ENCODE measurements around the gene NBEAL2.

NBEAL2 gene

DNA sequence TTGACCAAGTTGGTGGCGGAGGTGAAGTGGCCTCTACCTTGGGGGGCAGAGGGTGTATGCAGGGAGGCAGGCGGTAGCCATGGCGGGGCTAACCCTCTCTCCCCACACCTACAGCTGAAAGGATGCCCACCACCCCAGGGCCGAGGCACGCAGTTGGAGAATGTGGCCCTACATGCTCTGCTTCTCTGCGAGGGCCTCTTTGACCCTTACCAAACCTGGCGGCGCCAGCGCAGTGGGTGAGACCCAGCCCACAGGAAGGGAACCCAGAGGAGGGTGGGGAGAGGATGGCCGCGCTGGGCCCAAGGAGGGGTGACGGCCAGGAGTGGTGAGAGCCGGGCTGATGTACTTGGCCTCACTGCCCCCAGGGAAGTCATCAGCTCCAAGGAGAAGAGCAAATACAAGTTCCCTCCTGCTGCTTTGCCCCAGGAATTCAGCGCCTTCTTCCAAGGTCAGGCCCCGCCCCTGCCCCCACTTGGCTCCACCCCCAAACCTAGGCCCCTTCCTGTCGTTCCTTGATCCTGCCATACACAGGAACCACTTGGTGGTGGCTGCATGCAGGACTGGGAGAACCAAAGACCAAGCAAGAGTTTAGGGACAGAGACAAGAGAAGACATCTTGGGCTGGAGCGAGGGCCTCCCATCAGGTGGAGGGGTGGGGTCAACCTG lies 9.8 kb downstream of the NBEAL2 start:
- no peak for DNase-seq

DNA sequence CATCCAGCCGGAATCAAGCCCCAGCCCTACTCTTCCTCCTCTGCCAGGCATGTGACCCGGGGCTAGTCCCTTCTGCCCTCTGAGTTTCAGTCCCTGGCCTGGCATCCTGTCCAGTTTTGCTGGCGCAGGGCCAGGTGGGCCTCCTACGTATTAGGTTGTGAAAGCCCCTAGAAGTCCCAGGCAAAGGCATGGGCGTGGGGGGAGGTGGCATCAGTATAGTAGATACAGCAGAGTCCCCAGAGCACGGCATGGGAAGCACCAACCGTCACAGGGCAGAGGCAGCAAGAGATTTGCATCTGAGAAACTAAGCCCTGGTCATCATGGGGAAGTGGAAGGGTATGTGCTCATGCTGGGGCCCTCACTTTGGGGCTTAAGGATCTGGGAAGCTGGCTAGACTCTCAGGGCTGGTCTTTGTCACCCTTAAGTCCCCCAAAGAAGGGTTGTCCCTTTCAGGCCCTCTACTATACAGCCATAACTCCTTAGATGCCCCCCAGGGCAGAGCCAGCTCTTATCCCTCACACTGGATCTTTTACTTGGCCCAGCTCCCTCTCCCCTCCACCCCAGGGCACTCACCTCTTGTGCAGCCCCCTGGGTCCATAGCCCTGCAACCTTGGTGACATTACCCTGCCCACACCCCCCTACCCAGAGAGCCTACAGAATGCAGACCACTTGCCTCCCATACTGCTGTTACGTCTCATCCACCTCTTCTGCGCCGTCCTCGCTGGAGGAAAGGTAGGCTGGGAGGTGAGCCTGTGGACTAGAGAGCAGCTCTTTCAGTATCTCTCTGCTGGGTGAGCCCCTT lies 11.3 kb downstream of the NBEAL2 start:
- no peak for DNase-seq

DNA sequence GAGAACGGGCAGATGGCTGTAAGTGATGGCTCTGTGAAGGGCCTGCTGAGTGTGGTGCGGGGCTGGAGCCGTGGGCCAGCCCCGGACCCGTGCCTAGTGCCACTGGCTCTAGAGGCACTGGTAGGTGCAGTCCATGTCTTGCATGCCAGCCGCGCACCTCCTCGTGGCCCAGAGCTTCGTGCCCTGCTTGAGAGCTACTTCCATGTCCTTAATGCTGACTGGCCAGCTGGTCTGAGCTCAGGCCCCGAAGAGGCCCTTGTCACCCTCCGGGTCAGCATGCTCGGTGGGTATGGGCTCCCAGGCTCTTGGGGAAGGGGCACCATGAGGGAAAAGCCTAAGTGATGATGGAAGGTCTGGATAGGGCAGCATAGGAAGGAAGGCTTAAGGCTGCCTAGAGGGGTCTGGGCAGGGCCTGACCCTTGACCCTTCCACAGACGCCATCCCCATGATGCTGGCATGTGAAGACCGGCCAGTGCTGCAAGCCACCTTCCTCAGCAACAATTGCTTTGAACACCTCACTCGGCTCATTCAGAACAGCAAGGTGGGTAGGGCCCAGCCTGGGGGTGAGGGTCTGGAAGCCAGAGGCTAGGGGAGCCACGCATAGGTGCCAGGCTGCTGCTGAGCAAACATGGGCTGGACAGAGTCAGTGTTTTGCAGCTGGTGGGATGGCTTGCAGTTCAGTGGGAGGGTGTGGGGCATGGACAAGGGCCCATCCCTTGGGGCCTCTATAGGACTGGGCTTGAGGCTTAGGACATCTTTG lies 12.1 kb downstream of the NBEAL2 start:
- no peak for DNase-seq

DNA sequence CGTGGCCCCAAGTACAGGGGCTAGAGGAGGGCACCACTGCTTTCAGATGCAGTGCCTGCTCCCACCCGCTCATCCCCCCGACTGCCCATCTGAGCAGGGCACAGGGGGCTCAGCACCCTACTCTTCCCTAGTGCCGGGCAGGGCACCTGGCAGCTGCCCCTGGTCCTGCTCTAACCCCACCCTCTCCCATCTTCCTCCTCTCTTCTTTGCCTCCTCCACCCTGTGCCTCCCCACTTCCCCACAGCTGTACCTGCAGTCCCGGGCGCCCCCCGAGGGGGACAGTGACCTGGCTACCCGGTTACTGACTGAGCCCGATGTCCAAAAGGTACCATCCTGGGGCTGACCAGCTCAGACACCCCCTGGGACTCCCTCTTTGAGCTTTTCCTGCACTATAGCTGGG lies 12.8 kb downstream of the NBEAL2 start:
- no peak for DNase-seq

DNA sequence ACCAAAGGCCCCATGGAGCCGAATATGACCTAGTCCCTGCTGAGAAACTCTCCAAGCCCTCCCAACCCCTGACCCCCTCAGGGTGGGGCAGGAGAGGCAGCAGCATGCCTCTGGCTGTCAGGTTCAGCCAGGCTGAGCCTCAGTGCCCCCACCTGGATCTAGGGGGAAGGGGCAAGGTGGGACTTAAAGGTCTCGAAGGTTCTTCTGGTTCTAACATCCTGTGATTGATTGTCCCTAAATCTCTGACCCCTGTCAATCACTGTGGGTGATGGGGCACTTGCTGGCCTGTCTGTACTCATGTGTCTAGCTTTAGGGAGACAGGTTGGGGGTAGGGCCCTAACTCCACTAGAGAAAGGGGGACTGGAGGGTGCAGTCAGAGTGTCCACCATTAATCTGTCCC lies 13.8 kb downstream of the NBEAL2 start:
- no peak for DNase-seq

DNA sequence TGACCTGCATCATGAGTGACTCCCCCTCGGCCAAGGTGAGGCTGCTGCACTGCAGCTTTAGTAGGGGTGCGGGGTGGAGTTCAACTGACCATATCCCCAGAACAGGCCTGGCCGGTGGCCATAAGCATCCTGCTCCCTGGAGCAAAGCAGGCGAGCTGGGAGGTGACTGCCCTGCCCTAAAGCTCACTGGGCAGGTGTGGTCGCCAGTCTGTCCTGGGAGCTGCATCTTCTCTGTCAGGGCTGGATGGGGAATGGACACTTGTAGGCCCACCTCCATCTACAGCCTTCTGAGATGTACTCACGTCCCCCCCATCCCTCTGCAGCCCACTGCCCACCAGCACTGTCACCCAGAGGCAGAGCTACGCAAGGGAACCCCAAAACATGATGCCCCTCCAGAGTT lies 14.5 kb downstream of the NBEAL2 start:
- no peak for DNase-seq

DNA sequence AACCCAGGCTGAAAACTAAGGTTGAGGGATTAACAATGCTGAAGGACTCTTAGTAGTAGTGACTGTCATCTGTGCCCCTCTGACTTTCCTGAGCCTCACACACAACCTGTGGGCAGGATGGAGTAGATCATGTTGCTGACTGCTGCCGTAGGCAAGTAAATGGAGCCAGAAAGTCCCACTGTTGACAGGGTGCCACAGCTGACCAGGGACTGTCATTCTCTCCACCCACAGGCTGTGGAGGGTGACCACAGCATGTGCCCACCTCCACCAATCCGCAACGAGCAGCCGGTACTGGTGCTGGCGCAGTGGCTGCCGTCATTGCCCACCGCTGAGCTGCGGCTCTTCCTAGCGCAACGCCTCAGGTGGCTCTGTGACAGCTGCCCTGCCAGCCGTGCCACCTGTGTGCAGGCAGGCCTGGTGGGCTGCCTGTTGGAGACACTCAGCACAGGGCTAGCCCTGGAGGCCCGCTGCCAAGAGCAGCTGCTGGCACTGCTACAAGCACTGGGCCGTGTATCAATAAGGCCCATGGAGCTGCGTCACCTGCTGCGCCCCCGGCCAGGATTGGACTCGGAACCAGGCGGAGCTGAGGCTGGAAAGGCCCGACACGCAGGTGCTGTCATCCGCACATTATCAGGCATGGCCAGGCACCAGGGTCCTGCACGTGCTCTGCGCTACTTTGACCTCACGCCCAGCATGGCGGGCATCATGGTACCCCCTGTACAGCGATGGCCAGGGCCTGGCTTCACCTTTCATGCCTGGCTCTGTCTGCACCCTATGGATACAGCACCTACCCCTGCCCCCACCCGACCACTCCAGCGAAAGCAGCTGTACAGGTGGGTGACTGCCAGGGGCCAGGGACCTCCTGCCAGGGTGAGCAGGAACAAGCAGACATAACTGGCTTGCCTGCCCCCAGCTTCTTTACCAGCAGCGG lies 15.6 kb downstream of the NBEAL2 start:
- DNase-seq, result no peak

DNA sequence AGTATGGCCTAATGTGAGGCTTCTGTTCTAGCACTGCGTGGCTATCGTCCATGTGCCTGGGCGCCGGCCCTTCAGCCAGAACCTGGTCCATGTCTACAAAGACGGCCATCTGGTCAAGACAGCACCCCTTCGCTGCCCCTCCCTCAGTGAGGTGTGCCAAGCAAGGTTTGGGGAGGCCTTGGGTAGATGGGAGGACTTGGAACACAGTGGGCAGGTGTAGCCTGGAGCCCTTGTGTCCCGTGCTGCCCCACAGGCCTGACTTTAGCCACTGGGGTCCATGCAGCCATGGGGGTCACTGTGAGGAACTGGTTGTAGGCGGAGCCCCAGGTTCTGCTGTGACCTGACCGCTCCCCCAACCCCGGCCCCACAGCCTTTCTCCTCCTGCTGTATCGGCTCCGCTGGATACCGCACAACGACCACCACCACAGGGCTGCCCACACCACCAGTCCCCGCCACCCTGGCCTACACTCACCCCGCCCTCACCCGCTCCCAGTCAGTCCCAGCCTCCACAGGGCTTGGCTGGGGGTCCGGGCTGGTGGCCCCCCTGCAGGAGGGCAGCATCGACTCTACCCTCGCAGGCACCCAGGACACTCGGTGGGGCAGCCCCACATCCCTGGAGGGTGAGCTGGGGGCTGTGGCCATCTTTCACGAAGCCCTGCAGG lies 16.6 kb downstream of the NBEAL2 start:
- DNase-seq, result no peak

DNA sequence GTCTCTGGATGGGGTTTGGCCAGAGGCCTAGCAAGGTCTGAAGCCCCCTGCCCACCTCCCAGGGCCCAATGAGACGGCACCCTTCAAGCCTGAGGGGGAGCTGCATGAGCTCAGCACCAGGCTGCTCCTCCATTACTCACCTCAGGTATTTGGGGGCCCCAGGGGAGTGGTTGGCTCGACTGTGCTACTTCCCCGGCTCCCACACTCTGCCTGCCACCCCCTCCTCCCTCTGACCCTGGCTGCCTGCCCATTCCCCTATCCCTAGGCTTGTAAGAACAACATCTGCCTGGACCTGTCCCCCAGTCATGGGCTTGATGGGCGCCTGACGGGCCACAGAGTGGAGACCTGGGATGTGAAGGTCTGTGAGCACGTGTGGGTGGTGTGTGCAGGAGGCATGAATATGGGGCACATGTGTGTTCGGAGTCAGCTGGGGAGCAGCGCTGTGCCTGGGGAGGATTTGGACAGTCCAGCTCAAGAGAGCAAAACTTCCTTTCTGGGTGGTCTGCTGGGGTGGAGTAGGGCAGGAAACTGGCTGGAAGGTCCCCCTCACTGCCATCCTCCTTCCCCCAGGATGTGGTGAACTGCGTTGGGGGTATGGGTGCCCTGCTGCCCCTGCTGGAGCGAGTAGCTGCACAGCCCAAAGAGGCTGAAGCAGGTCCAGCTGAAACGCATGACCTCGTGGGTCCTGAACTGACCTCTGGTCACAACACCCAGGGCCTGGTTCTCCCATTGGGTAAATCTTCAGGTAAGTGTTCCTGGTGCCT lies 17.4 kb downstream of the NBEAL2 start:
- no peak for DNase-seq

DNA sequence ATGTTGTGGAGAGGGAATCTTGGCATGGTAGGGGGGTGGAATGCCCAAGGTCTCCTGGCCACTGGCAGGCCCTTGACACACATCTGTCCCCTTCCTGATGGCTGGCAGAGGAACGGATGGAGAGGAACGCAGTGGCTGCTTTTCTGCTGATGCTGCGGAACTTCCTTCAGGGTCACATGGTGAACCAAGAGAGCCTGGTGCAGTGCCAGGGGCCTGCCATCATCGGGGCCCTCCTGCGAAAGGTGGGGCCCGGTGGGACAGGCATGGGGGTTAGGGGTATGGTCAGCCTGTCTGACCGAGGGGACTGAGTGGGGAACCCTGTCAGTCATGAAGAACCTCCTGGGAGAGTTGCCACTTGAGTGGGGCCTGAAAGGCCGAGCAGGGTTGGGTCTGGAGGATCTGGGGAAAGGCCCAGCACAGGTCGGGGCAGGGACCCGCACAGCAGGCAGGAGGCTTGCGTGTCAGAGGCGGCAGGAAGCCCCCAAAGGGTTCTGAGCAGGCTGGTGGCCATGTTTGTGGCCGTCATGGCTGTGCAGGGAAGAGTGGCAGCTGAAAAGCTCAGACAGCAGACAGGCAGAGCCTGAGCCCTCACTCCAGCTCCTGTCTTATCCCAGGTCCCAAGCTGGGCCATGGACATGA lies 18.1 kb downstream of the NBEAL2 start:
- no peak for DNase-seq

DNA sequence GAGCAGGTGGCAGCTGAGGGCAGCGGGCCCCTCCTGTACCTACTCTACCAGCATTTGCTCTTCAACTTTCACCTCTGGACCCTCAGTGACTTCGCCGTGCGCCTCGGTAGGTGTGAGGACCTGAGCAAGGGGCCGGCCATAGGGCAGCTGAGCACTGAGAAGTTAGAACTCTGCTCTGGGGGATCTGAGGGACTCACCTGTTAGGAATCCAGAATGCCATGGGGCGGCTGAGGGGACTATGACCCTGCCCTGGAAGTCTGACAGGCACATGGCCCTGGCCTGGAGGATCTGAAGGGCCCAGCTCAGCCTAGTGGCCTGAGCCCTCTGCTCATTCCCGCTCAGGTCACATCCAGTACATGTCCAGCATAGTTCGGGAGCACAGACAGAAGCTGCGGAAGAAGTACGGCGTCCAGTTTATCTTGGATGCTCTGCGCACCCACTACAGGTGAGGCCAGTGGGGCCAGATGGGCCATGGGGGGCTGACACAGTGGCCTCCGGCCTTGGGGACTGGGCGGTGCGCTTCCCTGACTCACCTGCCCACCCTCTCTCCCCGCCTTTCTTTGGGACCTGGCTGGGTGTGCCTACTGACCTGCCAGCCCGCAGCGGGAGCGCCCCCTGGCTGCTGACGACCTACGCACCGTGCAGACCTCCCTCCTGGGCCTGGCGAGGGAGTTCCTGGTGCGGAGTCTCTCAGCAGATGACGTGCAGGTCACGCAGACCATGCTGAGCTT lies 18.8 kb downstream of the NBEAL2 start:
- no peak for DNase-seq

DNA sequence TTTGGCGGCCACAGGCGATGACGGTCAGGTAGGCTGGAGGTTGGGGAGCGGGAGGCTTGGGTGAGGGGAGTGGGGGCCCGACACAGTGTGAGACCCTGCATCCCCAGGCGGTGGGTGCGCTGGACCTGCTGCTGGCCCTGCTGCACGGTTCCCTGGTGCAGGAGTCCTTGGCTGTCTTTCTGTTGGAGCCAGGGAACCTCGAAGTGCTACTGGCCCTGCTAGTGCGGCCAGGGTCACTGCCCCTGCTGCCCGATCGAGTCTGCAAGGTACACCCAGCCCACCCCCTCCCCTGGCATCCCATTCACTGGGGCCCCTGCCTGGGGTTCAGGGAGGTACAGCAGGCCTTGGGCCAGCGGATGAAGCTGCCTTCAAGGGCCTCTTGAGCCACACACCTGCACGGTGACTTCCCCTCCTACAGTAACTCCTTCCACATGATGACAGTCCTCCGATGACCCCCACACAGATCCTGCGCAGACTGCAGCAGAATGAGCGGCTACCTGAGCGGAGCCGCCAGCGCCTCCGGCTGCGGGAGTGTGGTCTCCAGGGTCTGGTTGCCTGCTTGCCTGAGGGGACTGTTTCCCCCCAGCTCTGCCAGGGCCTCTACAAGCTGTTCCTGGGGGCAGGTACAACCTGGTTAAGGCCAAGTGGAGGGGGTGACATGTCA lies 19.5 kb downstream of the NBEAL2 start:
- no peak for DNase-seq

DNA sequence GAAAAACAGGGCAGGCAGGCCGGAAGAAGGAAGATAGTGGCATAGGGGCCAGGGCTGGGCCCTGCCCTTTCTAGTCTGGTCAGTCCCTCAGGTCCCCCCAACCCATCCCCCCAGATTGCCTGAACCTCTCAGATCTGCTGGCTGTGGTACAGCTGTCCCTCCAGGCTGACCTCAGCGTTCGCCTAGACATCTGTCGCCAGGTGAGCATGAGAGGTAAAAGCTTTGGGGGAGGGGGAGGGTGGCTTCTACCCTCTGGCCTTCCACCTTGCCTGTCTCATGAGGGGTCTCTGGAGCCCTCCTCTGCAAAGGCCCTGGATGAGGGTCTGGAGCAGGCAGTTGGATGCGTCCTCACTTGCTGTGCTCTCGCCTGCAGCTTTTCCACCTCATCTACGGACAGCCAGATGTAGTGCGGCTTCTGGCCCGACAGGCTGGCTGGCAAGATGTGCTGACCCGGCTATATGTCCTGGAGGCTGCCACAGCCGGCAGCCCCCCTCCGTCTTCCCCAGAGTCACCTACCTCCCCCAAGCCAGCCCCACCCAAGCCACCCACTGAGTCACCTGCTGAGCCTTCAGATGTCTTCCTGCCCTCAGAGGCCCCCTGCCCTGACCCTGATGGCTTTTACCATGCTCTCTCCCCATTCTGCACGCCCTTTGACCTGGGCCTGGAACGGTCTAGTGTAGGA lies 20.2 kb downstream of the NBEAL2 start:
- no peak for DNase-seq

DNA sequence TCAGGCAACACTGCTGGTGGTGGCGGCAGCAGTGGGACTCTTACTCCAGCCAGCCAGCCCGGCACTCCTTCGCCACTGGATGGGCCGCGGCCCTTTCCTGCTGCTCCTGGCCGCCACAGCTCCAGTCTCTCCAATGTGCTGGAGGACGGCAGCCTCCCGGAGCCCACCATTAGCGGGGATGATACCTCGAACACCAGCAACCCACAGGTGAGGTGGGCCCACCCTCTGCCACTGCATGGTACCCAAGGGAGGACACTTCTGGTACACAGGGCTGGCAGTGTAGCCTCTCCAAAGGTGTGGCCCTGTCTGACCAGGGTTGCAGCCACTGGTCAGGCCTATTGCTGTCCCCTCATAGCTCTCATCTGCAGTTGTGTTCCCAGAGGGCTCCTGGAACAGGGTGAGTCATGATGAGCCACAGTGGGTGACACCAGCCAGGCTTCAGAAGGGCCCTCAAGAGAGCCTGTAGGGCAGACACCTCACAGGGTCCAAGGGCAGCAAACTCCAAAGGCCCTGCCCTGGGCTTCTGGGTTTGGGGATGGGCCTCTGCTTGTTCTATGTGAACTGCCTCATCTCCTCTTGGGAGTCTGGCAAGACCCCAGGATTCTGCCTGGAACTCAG lies 20.8 kb downstream of the NBEAL2 start:
- no peak for DNase-seq

DNA sequence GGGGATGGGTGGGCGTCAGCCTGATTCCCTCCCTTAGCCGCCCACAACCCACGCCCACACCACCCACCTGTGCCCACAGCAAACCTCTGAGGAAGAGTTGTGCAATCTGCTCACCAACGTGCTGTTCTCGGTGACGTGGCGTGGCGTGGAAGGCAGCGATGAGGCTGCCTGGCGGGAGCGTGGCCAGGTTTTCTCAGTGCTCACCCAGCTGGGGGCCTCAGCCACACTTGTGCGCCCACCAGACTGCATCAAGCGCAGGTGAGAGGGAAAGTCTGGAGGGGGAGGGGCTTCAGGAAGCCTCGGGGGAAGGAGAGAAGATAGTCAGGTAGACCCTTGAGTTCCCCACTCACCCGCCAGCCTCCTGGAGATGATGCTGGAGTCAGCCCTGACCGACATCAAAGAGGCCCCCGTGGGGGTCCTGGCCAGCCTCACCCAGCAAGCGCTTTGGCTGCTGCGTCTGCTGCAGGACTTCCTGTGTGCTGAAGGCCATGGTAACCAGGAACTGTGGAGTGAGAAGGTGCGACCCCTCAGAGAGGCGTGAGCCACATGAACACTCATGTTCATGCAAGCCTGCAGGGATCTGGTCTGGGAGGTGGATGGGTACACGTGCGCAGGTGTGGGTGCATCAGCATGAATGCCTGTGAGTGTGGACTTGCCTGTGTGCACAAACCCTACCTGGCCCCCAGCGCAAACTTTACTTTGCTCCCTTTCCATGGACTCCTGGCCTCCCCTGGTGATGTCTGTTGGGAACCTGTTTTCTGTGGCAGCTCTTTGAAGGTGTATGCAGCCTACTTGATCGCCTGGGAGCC lies 21.7 kb downstream of the NBEAL2 start:
- no peak for DNase-seq

DNA sequence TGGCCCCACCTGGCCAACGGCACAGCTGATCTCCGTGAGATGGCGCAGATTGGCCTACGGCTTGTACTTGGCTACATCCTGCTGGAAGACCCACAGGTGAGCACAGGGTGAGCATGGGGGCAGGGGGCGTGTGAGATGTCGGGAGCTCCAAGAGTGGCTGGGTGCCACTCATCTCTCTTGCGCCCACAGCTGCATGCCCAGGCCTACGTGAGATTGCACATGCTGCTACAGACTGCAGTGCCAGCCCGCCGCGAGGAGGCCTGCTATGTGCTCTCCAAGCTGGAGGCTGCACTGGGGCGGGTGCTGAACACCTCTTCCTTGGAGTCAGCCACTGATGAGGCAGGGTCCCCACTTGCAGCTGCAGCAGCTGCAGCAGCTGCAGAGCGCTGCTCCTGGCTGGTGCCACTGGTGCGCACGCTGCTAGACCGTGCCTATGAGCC lies 22.3 kb downstream of the NBEAL2 start:
- no peak for DNase-seq
